Esophagus squamous epithelium (tissue), 5 donors: ENCODE data around the gene TMEM223. TPM values are rescaled to one million over a fixed set of nuclear protein-coding genes. Genes with fewer than 3 reads are reported as not detected.
A peak's percentile ranks its signal among the peaks of the same experiment; 100 is the strongest.
"Not testable (repeated sequence)": the region's sequence is repeated elsewhere in the genome, so short reads cannot be mapped to it uniquely, and the experiment has no call there.

Experiments
- DNase-seq: peaks from one replicate; lab custom pipeline; 2025; lab: John Stamatoyannopoulos, UW
- H3K27ac ChIP-seq, 4 donors: fragments of 200-600 bp; sonication (generic); one replicate each; pipeline ENCODE4 v1.5.1; 2016 to 2019; ENCODE audit warnings: mild to moderate bottlenecking in 1 of 4
- H3K27me3 ChIP-seq, 4 donors: fragments of 200-600 bp; sonication (generic); 1 replicate in 3 of 4; 2 replicates in 1 of 4; pipeline versions ENCODE4 v1.5.1 to v1.6.0; 2017 to 2021; ENCODE audit warnings: antibody characterized with exemption in 1 of 4
- H3K36me3 ChIP-seq, 3 donors: fragments of 200-600 bp; sonication (generic); one replicate each; pipeline ENCODE4 v1.5.1; 2016 to 2019
- H3K4me1 ChIP-seq, 3 donors: fragments of 200-600 bp; sonication (generic); one replicate each; pipeline ENCODE4 v1.5.1; 2017 to 2019
- H3K4me3 ChIP-seq, 4 donors: fragments of 200-600 bp; sonication (generic); 1 replicate in 3 of 4; 2 replicates in 1 of 4; pipeline ENCODE4 v1.5.1; 2016 to 2019; ENCODE audit warnings: mild to moderate bottlenecking in 2 of 4, moderate library complexity in 1 of 4
- H3K9me3 ChIP-seq, 3 donors: fragments of 200-600 bp; sonication (generic); one replicate each; pipeline ENCODE4 v1.5.1; 2016 to 2019
- CTCF ChIP-seq, 6 experiments: fragments of 450-650 bp in 4 of 6; fragments of 200-600 bp in 2 of 6; sonication (generic) in 2 of 6; IDR thresholded peaks; one replicate each; pipeline ENCODE4 v1.5.1; 2016 to 2019; ENCODE audit warnings: antibody characterized with exemption in 6 of 6, mild to moderate bottlenecking in 4 of 6, moderate library complexity in 4 of 6
- POLR2A ChIP-seq, 4 donors: fragments of 450-650 bp; IDR thresholded peaks; one replicate each; pipeline ENCODE4 v1.6.1; 2017; ENCODE audit warnings: antibody characterized with exemption in 4 of 4, mild to moderate bottlenecking in 4 of 4, moderate library complexity in 3 of 4
- WGBS, 2 donors: methylation state at CpG; one replicate each; pipeline ENCODE4 v1.1.5; 2018; 5-methylcytosine and 5-hydroxymethylcytosine counted together
- intact Hi-C: fragments of 100-400 bp; cut with DNase I; formaldehyde crosslinking; loops from one replicate; pipeline ENCODE4 v1.15.0; 2022
- total RNA-seq, 4 donors: library from RNA; depleted of rRNA; stranded (reverse); fragments of >200 nt; gene quantifications; one replicate each; pipeline ENCODE4 v1.1.0, GENCODE V29; 2016
- donor health status: DM: yes; HTN: yes; CAD: no.

Gene TMEM223
- total RNA-seq, 4 donors from 2014 or later: 13.2 to 28.4 (median 22.0) TPM

- WGBS, 2 donors: 0 to 2% methylated on average over 17 to 18 of the region's 18 CpGs
- H3K27me3 ChIP-seq: no peaks in the 10 kb centered on the region
- intact Hi-C loops: no loop called here
- TF ChIP-seq CTCF (IDR thresholded peaks at IDR 0.05) (no peak), POLR2A (IDR thresholded peaks at IDR 0.05) (no peak)
- DNase-seq: no peak
- H3K9me3 ChIP-seq: no peaks in the 10 kb centered on the region
- peaks cover 7 to 39% (median 7%) of the 10 kb centered on the region in 3 donors for H3K36me3 ChIP-seq
- H3K27ac ChIP-seq: peak overlapping the region; percentile 91 to 99 (median 97)
- H3K4me1 ChIP-seq: peaks cover 9 to 54% (median 17%) of the 10 kb centered on the region in 3 donors
- peak overlapping the region; percentile 60 to 92 (median 68) for H3K4me3 ChIP-seq
Measured at GRCh38 chr11:62770778-62771143, 21.0 kb downstream of the TMEM223 start.

GRCh38 chr11:62760867-62761227, 31.0 kb downstream of the TMEM223 start:
- peak overlapping the region; percentile 80 to 93 (median 88) for H3K27ac ChIP-seq
- not testable (repeated sequence) for DNase-seq, H3K9me3 ChIP-seq, H3K27me3 ChIP-seq
- 39 to 41% methylated on average over 8 to 9 of the region's 9 CpGs for WGBS, 2 donors
- H3K36me3 ChIP-seq: peaks cover 0 to 33% (median 0%) of the 10 kb centered on the region in 3 donors
- H3K4me3 ChIP-seq: peak overlapping the region; percentile 53 to 91 (median 60)
- H3K4me1 ChIP-seq: peaks cover 12 to 33% (median 17%) of the 10 kb centered on the region in 3 donors
- intact Hi-C loops: loop anchor here (5.0 kb wide), 1 partner anchor 34 kb away; the partner anchor contains the start of genes HNRNPUL2 and TTC9C

DNA sequence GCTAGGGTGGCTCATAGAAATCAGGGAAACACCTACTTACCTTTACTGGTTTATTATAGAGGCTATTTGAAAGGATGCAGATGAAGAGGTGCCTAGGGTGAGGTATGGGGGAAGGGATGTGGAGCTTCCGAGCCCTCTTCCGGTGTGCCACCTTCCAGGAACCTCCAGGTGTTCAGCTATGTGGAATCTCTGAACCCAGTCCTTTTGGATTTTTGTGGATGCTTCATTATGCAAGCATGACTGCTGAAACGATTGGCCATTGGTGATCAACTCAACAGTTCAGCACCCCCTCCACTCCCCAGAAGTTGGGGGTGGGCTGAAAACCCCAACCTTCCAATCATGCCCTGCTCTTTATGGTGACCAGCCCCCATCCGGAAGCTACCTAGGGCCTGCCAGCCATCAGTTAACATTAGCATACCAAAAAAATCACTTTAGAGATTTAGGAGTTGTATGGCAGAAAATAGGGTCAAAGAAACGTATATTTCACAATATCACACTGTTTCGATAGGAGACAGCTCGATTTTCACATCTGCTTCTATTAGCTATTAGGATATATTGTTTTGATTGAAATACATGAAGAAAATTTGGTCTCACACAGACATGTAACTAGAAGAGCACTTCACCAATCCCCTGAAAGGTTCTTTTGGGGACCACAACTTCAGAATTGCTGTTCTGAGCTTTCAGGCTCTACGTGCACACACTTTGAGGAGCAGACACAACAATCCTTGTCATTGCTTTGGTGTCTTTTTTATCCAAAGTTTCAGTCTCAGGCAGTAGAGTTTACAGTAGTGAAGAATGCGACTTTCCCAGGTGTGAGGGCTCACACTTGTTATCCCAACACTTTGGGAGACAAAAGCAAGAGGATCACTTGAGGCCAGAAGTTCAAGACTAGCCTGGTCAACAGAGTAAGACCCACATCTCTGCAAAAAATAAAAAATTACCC, 33.7 kb downstream of the TMEM223 start:
- Histone ChIP-seq H3K36me3 (peaks cover 0 to 6% (median 0%) of the 10 kb centered on the region in 3 donors), H3K9me3 (no peaks in the 10 kb centered on the region), H3K4me1 (peaks cover 21 to 34% (median 22%) of the 10 kb centered on the region in 3 donors), H3K27ac (no peak overlapping the region), H3K4me3 (no peak overlapping the region), H3K27me3 (no peaks in the 10 kb centered on the region)
- TF ChIP-seq POLR2A (IDR thresholded peaks at IDR 0.05): no peak
- no peak for TF ChIP-seq CTCF (IDR thresholded peaks at IDR 0.05)
- intact Hi-C loops: no loop called here
- no peak for DNase-seq
- 62 to 70% methylated on average over 7 to 8 of the region's 9 CpGs for WGBS, 2 donors

DNA sequence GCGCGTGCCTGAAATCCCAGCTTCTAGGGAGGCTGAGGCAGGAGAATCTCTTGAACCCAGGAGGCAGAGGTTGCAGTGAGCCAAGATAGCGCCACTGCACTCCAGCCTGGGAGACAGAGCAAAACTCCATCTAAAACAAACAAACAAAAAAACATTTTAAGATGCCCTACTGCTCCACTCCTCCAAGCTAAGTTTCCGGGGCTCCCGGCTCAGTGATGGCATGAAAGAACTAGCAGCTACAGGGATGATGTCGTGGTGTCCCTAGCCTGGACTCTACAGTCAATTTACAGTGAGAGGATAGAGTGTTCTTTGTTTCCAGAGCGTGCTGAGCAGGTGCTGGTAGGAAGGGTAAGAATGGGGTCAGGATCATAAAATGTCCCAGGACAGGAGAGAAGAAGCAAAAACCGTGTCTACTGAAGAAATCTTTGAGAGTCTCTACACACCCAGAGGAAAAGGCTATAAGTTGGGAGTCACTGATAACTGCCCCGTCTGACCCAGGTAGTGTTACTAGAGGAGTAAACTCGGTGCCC, 36.7 kb downstream of the TMEM223 start:
- 76 to 88% methylated on average over 10 of the region's 10 CpGs for whole genome bisulfite sequencing, 2 donors
- Histone ChIP-seq H3K9me3 (no peaks in the 10 kb centered on the region), H3K4me3 (no peak overlapping the region), H3K27me3 (no peaks in the 10 kb centered on the region), H3K36me3 (peaks cover 5 to 17% (median 6%) of the 10 kb centered on the region in 3 donors), H3K4me1 (peaks cover 18 to 42% (median 19%) of the 10 kb centered on the region in 3 donors), H3K27ac (no peak overlapping the region)
- intact Hi-C loops: no loop called here
- DNase-seq: no peak
- TF ChIP-seq POLR2A (IDR thresholded peaks at IDR 0.05): no peak
- no peak for TF ChIP-seq CTCF (IDR thresholded peaks at IDR 0.05)

GRCh38 chr11:62753736-62754603, 37.8 kb downstream of the TMEM223 start, which contains the start of gene ZBTB3:
ZBTB3 (minus strand) TSS chr11:62754160; CDS start chr11:62753664, 496 bp downstream.
- H3K27me3 ChIP-seq: no peaks in the 10 kb centered on the region
- peak within 1 kb of the TSS; percentile 58 to 91 (median 68) for H3K4me3 ChIP-seq
- 0 to 1% methylated on average over 26 to 27 of the region's 47 CpGs for WGBS, 2 donors
- peak; percentile 85 for DNase-seq
- H3K27ac ChIP-seq: peak within 1 kb of the TSS; percentile 88 to 97 (median 94)
- TF ChIP-seq POLR2A (IDR thresholded peaks at IDR 0.05) (peak in 2 of 4 donors; percentile 53 to 80), CTCF (IDR thresholded peaks at IDR 0.05) (peak in 4 of 6 experiments; percentile 10 to 42 (median 30))
- no peaks in the 10 kb centered on the region for H3K9me3 ChIP-seq
- intact Hi-C loops: no loop called here
- peaks cover 18 to 53% (median 19%) of the 10 kb centered on the region in 3 donors for H3K4me1 ChIP-seq
- peaks cover 5 to 29% (median 6%) of the 10 kb centered on the region in 3 donors for H3K36me3 ChIP-seq
